Fibroblast of villous mesenchyme (primary cell): ENCODE results near the gene RBM10. TPM values are rescaled to one million over a fixed set of nuclear protein-coding genes. Genes with fewer than 3 reads are reported as not detected.

Source experiments
- DNase-seq: peaks from one replicate; pipeline ENCODE4 v3.0.0-alpha.2; 2010; ENCODE audit warnings: low read depth
- H3K4me3 ChIP-seq: 2 replicates; pipeline ENCODE4 v1.5.1; 2011; ENCODE audit warnings: low read depth, mild to moderate bottlenecking, low read length
- total RNA-seq: library from RNA; depleted of rRNA; stranded (reverse); fragments of >200 nt; gene quantifications from 2 replicates; pipeline ENCODE4 v1.2.3, GENCODE V29; 2012
- TF ChIP-seq, protein P1 (sequence below): IDR thresholded peaks from 2 replicates; pipeline ENCODE4 v1.5.1; 2012; ENCODE audit warnings: low read depth, mild to moderate bottlenecking, low read length; ENCODE audit not compliant: insufficient read depth

The RBM10 gene
- total RNA-seq, 1 donor, result 49.2 TPM

DNA sequence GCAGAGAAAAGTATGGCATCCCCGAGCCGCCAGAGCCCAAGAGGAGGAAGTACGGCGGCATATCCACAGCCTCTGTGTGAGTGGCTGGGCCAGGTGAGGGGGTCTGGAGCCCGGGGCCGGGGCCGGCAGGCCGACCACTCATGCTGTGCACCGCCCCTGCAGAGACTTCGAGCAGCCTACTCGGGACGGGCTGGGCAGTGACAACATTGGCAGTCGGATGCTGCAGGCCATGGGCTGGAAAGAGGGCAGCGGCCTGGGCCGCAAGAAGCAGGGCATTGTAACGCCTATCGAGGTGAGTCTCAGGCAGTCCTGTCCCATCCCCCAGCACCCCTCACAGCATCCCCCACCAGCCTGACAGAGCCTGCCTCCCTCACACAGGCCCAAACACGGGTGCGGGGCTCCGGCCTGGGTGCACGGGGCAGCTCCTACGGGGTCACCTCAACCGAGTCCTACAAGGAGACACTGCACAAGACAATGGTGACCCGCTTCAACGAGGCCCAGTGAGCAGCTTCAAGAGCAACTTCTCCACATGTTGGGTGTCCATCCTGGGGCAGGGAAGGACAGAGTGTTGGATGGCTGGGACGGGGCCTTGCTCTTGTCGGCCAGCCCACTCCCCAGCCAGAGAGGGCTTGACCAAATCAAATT lies 41.2 kb downstream of the RBM10 start:
- no peak overlapping the region for H3K4me3 ChIP-seq
- TF ChIP-seq, protein P1, sequence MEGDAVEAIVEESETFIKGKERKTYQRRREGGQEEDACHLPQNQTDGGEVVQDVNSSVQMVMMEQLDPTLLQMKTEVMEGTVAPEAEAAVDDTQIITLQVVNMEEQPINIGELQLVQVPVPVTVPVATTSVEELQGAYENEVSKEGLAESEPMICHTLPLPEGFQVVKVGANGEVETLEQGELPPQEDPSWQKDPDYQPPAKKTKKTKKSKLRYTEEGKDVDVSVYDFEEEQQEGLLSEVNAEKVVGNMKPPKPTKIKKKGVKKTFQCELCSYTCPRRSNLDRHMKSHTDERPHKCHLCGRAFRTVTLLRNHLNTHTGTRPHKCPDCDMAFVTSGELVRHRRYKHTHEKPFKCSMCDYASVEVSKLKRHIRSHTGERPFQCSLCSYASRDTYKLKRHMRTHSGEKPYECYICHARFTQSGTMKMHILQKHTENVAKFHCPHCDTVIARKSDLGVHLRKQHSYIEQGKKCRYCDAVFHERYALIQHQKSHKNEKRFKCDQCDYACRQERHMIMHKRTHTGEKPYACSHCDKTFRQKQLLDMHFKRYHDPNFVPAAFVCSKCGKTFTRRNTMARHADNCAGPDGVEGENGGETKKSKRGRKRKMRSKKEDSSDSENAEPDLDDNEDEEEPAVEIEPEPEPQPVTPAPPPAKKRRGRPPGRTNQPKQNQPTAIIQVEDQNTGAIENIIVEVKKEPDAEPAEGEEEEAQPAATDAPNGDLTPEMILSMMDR, result no peak
- no peak for DNase-seq

DNA sequence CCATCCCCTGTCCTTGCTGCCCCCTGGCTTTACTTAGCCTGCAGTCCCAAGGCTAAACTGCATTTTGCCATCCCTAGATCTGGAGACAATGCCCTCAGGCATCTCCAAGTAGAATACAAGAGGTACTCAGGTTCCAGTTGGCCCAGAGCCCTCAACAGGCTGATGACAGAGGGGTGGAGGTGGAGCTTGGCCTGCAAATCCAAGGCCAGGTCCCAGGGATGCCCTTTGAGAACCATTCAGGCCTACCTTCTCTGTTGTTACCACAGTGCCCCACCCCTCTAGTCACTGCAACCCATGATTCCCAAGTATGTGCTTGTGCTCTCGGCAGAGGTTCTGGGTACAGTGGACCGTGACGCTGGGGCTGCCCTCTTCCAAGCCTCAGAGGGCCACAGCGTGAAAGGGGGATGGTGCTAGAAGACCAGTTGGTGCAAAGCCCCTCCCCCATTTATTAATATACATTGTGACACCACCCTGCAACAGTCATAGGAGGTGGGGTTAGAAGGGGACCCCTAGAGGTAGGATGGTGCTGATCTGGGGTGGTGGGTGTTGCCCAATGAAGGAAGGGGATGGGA lies 42.2 kb downstream of the RBM10 start:
- no peak for DNase-seq
- H3K4me3 ChIP-seq, result no peak overlapping the region
- TF ChIP-seq, protein P1, result no peak

DNA sequence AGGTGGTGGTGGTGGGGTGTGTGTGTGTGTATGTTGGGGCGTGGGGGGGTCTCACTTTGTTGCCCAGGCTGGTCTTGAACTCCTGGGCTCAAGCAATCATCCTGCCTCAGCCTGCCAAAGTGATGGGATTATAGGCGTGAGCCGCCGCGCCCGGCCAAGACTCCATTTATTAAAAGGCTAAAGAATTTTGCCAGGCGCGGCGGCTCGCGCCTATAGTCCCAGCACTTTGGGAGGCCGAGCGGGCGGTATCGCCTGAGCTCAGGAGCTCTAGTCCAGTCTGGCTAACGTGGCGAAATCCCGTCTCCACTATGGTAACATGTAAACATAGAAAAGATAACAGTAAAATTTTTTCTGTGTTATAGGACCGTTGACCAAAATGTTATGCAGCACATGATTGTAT lies 44.9 kb downstream of the RBM10 start:
- H3K4me3 ChIP-seq, result no peak overlapping the region
- TF ChIP-seq, protein P1, result no peak
- no peak for DNase-seq

DNA sequence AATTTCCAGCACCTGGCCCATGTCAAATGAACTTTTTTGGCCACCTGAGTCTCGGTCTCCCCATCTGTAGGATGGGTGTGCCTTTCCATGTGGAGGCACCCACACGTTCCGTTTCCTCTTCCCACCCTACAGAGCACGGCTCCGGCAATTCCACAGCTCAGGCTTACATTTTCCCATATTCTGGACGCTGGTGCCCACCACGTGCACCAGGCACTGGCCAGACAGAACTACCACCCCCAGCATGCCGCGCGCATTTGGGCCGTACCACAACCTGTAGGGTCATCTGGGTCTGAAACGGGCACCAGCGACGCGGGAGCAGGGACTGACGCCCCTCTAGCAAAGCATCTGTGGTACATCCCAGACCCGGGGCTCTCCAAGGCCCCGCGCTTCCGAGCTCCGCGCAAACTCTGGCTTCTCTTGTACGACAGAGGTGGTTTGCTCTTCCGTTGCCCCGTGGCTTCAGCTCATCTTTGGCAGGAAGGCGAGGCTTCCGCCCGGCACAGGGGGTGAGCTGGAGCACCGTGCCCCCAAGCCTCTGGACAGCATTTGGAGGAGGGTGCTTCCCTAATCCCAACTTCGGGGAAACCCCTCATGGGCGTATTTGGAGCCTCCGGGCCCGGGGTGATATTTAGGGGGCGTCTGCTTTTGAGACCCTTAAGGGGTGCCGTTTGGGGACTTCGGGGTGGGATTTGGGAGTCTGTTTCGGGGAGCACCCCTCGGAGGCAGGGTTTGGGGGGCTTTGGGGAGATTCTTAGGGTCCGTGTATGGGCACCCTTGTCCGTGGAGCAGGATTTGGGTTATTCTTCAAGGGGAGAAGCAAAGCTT lies 45.6 kb downstream of the RBM10 start:
- H3K4me3 ChIP-seq, result peak overlapping the region; percentile 68
- TF ChIP-seq, protein P1, result no peak
- peak; percentile 94 for DNase-seq

DNA sequence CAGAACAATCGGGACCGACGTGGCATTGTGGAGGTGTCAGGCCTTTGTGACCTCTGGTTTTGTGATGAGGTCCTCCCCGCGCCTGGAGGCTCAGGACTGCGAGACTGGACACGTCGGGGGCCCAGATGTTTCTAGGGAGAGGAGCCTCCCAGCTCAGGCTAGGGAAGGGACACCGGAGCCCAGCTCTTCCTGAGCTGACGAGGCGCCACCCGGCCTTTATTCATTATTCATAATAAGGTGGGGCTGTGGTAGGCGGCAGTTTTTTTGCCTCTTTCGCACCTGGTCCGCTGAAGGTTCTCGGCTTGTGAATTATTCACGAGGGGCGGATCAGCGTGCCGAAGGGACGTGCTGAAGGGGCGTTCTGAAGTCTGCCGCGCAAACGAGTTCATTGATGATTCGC lies 46.3 kb downstream of the RBM10 start:
- TF ChIP-seq, protein P1, result no peak
- peak overlapping the region; percentile 68 for H3K4me3 ChIP-seq
- no peak for DNase-seq

DNA sequence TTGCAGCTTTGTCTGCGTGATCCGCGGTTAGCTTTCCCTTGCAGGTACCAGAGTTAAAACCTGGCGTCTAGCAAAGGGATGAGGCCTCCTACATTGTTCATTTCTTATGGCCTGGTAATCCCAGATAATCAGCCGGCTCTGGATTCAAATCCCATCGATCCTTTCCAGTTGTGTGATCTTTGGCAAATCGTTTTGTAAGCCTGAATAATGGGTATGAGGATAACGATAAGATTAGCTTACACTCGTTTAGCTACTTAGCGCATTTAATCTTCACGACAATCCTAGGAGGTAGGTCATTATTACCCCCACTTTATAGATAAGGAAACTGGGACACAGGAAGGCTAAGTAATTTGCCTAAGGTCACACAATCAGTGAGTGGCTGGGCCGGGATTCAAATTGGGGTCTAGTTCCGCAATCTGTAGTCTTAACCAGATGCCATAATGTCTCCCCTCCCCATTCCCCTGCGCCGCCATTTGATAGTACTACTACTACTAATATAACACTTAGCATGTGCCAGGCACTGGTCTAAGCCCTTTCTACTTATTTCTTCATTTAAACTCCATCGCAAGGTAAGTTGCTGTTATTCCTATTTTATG lies 46.9 kb downstream of the RBM10 start:
- TF ChIP-seq, protein P1, result no peak
- no peak for DNase-seq
- H3K4me3 ChIP-seq, result peak overlapping the region; percentile 68
